Measurements from ENCODE around the gene MRPS23.
A peak's percentile ranks its signal among the peaks of the same experiment; 100 is the strongest.

The MRPS23 gene

GRCh38 chr17:57849874-57850754 lies at the start of gene MRPS23:
Gene MRPS23, minus strand, starts transcription at chr17:57850044. Its CDS starts 34 bp downstream, at chr17:57850010.
- peak; percentile 98 for DNase-seq

- DNase-seq = peak; percentile 27
These were observed 49.5 kb upstream of the MRPS23 start for GRCh38 chr17:57899391-57899790.

- DNase-seq = no peak
These were observed 48.9 kb upstream of the MRPS23 start for GRCh38 chr17:57898487-57899311.

GRCh38 chr17:57895382-57896060 lies 45.7 kb upstream of the MRPS23 start:
- DNase-seq = no peak

DNA sequence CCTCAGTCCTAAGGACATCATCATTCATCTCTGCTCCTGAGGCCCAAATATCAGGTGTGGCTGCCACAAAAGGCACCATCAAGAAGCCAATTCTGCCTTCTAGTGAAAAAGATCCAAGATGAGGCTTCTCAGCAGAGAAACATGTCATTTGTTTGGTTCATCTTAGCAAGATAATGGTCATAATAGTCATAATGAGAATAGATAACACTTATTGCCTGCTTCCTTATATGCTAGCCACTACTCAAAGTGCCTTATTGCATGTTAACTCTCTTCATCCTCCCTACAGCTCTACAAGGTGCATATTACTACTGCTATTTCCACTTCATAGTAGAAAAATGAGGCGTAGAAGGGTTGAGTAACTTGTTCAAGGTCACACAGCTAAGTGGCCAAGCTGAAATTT lies 45.0 kb upstream of the MRPS23 start:
- no peak for DNase-seq

- DNase-seq = peak; percentile 99
These were observed 43.2 kb upstream of the MRPS23 start for GRCh38 chr17:57892820-57893595.

- DNase-seq = peak; percentile 75
These were observed 42.4 kb upstream of the MRPS23 start for GRCh38 chr17:57892146-57892819.

DNA sequence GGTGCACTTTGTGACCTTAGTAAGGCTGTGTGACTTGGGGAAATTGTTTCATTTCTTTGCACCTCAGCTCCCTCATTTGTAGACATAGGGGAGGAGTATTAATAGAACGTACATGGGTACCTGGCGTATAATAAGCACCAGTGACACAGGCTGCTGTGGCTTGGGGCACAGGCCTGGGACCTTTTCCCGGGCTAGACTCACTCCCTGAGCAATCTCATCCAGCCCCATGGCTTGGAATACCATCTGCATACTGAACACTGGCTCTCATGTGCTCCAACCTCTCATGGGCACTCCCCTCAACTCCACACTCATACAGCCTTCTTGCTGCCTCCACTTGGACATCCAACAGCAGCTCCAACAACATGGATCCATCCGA lies 41.0 kb upstream of the MRPS23 start:
- no peak for DNase-seq

DNA sequence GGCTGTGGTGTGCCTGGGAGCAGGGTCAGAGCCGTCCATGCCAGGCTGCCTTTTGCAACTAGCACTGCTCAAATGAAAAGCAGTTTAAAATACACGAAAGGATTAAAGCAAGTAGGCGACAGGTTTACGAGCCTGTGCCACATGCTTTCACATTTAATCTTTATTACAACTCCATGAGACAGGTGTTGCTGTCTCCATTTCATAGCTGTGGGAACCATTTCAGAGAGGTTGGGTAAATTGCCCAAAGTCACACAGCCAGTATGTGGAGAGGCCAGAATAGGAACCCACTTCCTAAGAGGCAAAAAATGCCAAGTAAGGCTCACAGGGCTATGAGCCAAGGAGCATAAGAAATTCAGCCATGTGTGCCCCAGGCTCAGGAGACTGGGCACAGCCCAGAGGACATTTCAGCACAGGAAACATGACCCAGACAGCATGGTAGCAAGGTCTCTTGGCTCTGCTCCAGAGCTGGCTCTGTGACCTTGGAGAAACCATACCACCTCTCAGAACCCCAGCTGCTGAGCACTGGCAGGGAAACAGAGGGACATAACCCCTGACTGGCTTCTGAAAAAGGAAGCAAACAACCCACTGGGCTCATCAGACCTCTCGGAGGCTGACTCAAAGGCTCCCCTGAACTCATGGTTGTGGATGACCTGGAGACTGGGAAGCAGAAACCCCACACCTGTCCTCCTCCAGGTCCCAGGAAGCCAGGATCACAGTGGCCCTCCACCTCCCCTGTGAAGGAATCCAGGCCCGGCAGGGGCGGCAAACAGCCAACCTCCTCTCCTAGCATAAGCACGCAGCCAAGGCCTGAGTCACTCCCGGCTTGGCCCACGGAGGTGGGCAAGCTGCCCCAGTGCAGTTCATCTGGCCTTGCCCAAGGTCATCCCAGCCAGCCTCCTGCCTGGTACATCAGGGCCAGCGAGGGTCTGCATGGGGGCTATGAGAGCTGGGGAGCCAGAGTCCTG lies 40.3 kb upstream of the MRPS23 start:
- no peak for DNase-seq

GRCh38 chr17:57889252-57889651 lies 39.4 kb upstream of the MRPS23 start:
- DNase-seq = no peak

- no peak for DNase-seq
These were observed 38.7 kb upstream of the MRPS23 start for GRCh38 chr17:57888311-57889216.

DNA sequence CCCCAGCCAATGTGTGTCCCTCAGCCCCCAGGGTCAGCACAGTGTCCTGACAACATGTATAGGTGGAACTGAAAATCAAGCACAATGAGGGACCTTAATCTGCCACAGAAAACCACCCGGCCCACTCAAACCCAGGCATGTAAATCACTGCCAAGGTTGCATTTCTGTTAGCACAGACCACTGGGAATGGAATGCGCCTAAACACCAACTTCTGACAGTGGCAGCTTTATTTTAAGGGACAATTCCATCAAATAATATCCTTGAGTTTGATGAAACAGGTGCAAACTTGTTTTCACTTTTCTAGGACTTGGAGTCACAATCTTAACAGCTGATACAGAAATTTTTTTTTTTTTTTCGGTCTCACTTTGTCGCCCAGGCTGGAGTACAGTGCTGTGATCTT lies 37.3 kb upstream of the MRPS23 start:
- DNase-seq = no peak

DNA sequence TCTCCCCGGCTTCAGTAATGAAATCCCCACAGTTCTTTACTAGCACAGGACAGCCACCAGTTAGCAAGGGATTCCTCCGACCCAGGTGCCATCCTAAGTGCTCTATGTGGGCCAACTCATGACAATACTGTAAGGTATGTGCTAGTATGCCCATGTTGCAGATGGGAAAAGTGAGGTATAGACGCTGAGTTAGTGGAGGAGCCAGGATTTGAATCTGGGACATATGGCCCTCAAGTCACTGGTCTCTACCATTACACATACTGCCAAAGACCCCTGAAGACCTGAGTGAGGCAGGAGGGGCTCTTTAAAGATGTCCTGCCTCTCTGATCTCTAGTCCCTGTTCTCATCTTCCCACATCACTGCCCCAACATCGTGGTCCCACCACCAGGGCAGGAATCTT lies 36.2 kb upstream of the MRPS23 start:
- DNase-seq = no peak

GRCh38 chr17:57885148-57885915 lies 35.5 kb upstream of the MRPS23 start:
- no peak for DNase-seq

DNA sequence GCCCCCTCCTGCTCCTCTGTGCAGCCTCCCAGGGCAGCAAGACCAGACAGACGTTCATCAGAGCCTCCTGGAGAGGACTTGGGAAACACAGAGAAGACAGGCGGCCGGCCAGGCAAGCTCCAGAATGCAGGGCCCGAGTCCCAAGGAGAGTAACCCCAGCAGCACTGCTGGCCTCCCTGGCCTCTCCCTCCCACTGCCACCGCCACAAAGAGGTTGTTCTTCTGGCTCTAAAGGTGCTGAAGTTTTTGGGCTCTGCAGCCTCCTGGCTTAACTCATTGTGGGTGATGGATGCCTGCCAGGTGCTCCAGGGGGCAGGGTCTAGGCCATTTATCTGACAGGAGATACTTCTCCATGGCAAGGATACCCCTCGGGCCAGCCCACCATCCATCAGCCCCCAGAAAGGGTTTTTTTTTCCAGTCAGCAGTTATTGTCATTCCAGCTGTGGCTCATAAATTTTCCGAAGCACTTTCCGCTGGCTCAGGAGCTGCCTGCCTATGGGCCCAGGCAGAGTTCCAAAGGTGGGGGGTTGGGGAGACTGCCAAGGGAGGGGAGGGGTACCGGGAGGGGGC lies 32.0 kb upstream of the MRPS23 start:
- no peak for DNase-seq

DNA sequence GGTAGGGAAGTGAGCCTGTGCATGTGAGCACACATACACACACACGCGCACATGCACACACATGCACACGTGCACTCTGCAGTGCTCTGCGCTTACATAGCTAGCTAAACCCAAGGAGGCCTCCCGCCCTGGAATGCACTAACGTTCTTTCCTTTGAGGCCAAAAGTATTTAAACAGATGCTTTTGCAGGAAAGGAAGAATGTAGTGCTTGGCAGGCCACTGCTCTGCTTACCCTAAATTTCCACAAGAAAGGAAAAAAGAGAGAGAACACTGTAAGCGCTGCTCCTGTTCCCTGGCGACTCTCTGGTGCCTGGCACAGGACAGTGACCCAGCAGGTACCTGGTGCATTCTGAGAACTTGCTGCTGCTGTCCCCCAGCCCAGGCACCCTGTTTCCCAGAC lies 31.3 kb upstream of the MRPS23 start:
- no peak for DNase-seq

- no peak for DNase-seq
These were observed 30.2 kb upstream of the MRPS23 start for GRCh38 chr17:57880086-57880456.

- DNase-seq = no peak
These were observed 29.7 kb upstream of the MRPS23 start for GRCh38 chr17:57879437-57880085.

All from inflammatory macrophage treated with lipopolysaccharide for 4 hours (primary cell).